GM12873 (cell line): ENCODE measurements around the gene GALR1.

Experiments used
- CTCF ChIP-seq: IDR thresholded peaks from 2 replicates; pipeline ENCODE4 v1.5.1; 2012; ENCODE audit warnings: low read depth, mild to moderate bottlenecking, moderate library complexity, low read length, control low read depth; ENCODE audit not compliant: insufficient read depth; ENCODE audit errors: missing control alignments

The GALR1 gene

GRCh38 chr18:77321823-77322805 is 72.5 kb downstream of the GALR1 start:
- no peak for TF ChIP-seq CTCF

GRCh38 chr18:77323640-77324299 is 74.1 kb downstream of the GALR1 start:
- TF ChIP-seq CTCF: no peak
